Fibroblast of lung (primary cell): ENCODE data around the gene OTOS.

Experiments used
- CTCF ChIP-seq, 2 donors: IDR thresholded peaks in 1 of 2; conservative IDR thresholded peaks in 1 of 2; 1 replicate in 1 of 2; 2 replicates in 1 of 2; pipeline ENCODE4 v1.5.1; 2011 to 2012; ENCODE audit warnings: low read length in 2 of 2, control low read depth in 1 of 2, inconsistent platforms in 1 of 2, low read depth in 1 of 2, mild to moderate bottlenecking in 1 of 2
- EZH2 ChIP-seq: IDR thresholded peaks from 2 replicates; pipeline ENCODE4 v1.5.1; 2012; ENCODE audit warnings: low read length, control low read depth, mild to moderate bottlenecking; ENCODE audit errors: missing control alignments

- no peak for TF ChIP-seq CTCF (conservative IDR thresholded peaks at IDR 0.05 in 1 of 2, IDR thresholded peaks at IDR 0.05 in 1 of 2; ENCODE audit: low read depth in 1 of 2, low read length in 2 of 2)
- no peak for TF ChIP-seq EZH2
Observed at GRCh38 chr2:240129311-240129710, 11.1 kb downstream of the OTOS start.
